ENCODE measurements around the gene INPP5F.
"Not testable (repeated sequence)": the region's sequence is repeated elsewhere in the genome, so short reads cannot be mapped to it uniquely, and the experiment has no call there.

The INPP5F gene

GRCh38 chr10:119863951-119864565, 138.2 kb downstream of the INPP5F start:
- no peak for DNase-seq (ENCODE audit: low spot score)

- no peak for DNase-seq (ENCODE audit: low spot score)
These were observed 139.9 kb downstream of the INPP5F start for GRCh38 chr10:119865699-119866240.

- no peak for DNase-seq (ENCODE audit: low spot score)
These were observed 141.5 kb downstream of the INPP5F start for GRCh38 chr10:119867317-119867716.

GRCh38 chr10:119869398-119869797, 143.5 kb downstream of the INPP5F start:
- DNase-seq (ENCODE audit: low spot score) = not testable (repeated sequence)

- DNase-seq (ENCODE audit: low spot score) = peak; percentile 66
These were observed 146.2 kb downstream of the INPP5F start for GRCh38 chr10:119871881-119872609.

- no peak for DNase-seq (ENCODE audit: low spot score)
These were observed 146.7 kb downstream of the INPP5F start, which contains the start of gene MCMBP for GRCh38 chr10:119872610-119872859. Gene MCMBP, minus strand, starts transcription at chr10:119872843. Its CDS starts 259 bp downstream, at chr10:119872584.

GRCh38 chr10:119872860-119873681, 147.2 kb downstream of the INPP5F start:
- peak; percentile 91 for DNase-seq (ENCODE audit: low spot score)

- no peak for DNase-seq (ENCODE audit: low spot score)
These were observed 152.7 kb downstream of the INPP5F start for GRCh38 chr10:119878524-119878923.
